NCI-H146 treated with DMSO at 0.1 percent for 48 hours (cell line): ENCODE data around the gene ACTL9.
"Not testable (repeated sequence)": the region's sequence is repeated elsewhere in the genome, so short reads cannot be mapped to it uniquely, and the experiment has no call there.

Experiments used
- DNase-seq: peaks from one replicate; lab custom pipeline; 2025; ENCODE audit not compliant: unreplicated experiment; lab: John Stamatoyannopoulos, UW

The ACTL9 gene

GRCh38 chr19:8698433-8699063 is at the start of gene ACTL9:
Gene ACTL9, minus strand, starts transcription at chr19:8698795. Its CDS starts 94 bp downstream, at chr19:8698701.
- no peak for DNase-seq

GRCh38 chr19:8739291-8740065 is 40.9 kb upstream of the ACTL9 start:
- not testable (repeated sequence) for DNase-seq

- DNase-seq: no peak
Measured at GRCh38 chr19:8738377-8738776, 39.8 kb upstream of the ACTL9 start.

- DNase-seq: no peak
Measured at GRCh38 chr19:8731428-8732169, 33.0 kb upstream of the ACTL9 start.

GRCh38 chr19:8724276-8724675 is 25.7 kb upstream of the ACTL9 start:
- DNase-seq: no peak

- DNase-seq: no peak
Measured at GRCh38 chr19:8722032-8722431, 23.4 kb upstream of the ACTL9 start.

GRCh38 chr19:8721334-8721733 is 22.7 kb upstream of the ACTL9 start, which contains the start of gene OR2Z1:
Gene OR2Z1, plus strand, starts transcription at chr19:8721634. Its CDS starts 9,395 bp downstream, at chr19:8731029.
- no peak for DNase-seq

- DNase-seq: not testable (repeated sequence)
Measured at GRCh38 chr19:8710337-8710736, 11.7 kb upstream of the ACTL9 start.

- no peak for DNase-seq
Measured at GRCh38 chr19:8705742-8706141, 7.1 kb upstream of the ACTL9 start.

- not testable (repeated sequence) for DNase-seq
Measured at GRCh38 chr19:8705304-8705703, 6.7 kb upstream of the ACTL9 start.

GRCh38 chr19:8703223-8703622 is 4.6 kb upstream of the ACTL9 start:
- DNase-seq: no peak

GRCh38 chr19:8702350-8702749 is 3.8 kb upstream of the ACTL9 start:
- DNase-seq: no peak

- no peak for DNase-seq
Measured at GRCh38 chr19:8700956-8701355, 2.4 kb upstream of the ACTL9 start.

GRCh38 chr19:8699908-8700307 is 1.3 kb upstream of the ACTL9 start:
- no peak for DNase-seq

- DNase-seq: no peak
Measured at GRCh38 chr19:8697671-8698432, 743 bp downstream of the ACTL9 start.

- no peak for DNase-seq
Measured at GRCh38 chr19:8696993-8697392, 1.6 kb downstream of the ACTL9 start.

GRCh38 chr19:8695911-8696310 is 2.7 kb downstream of the ACTL9 start:
- DNase-seq: no peak

- no peak for DNase-seq
Measured at GRCh38 chr19:8695501-8695900, 3.1 kb downstream of the ACTL9 start.

- DNase-seq: no peak
Measured at GRCh38 chr19:8690753-8691539, 7.6 kb downstream of the ACTL9 start.

GRCh38 chr19:8688930-8689329 is 9.7 kb downstream of the ACTL9 start:
- no peak for DNase-seq
